Brain microvascular endothelial cell (primary cell): ENCODE data around the gene TRIM7.
A peak's percentile ranks its signal among the peaks of the same experiment; 100 is the strongest.

Source experiments
- DNase-seq: peaks from one replicate; pipeline ENCODE4 v3.0.0-alpha.2; 2020
- H3K27ac ChIP-seq: fragments of 250-450 bp; sonication (Bioruptor Pico); 2 replicates; pipeline ENCODE4 v1.5.1; 2020; ENCODE audit warnings: mild to moderate bottlenecking, moderate library complexity
- H3K27me3 ChIP-seq: fragments of 250-450 bp; sonication (Bioruptor Pico); replicated peaks from 2 replicates; pipeline ENCODE4 v1.5.1; 2020; ENCODE audit warnings: mild to moderate bottlenecking
- H3K36me3 ChIP-seq: fragments of 250-450 bp; sonication (Bioruptor Pico); replicated peaks from 2 replicates; pipeline ENCODE4 v1.5.1; 2020; ENCODE audit warnings: mild to moderate bottlenecking
- H3K4me3 ChIP-seq: 2 replicates; pipeline ENCODE4 v1.5.1; 2011; ENCODE audit warnings: low read depth, mild to moderate bottlenecking, control low read depth, low read length, moderate library complexity
- CTCF ChIP-seq: IDR thresholded peaks from 2 replicates; pipeline ENCODE4 v1.5.1; 2011; ENCODE audit warnings: low read depth, mild to moderate bottlenecking, moderate library complexity, low read length, control low read depth, inconsistent platforms; ENCODE audit errors: missing control alignments
- in situ Hi-C: cut with HindIII; loops from 2 replicates; pipeline ENCODE4 v1.10.0; 2017; ENCODE audit warnings: low sequenced_read_pairs, low pct_ligation_motif_present

The TRIM7 gene

DNA sequence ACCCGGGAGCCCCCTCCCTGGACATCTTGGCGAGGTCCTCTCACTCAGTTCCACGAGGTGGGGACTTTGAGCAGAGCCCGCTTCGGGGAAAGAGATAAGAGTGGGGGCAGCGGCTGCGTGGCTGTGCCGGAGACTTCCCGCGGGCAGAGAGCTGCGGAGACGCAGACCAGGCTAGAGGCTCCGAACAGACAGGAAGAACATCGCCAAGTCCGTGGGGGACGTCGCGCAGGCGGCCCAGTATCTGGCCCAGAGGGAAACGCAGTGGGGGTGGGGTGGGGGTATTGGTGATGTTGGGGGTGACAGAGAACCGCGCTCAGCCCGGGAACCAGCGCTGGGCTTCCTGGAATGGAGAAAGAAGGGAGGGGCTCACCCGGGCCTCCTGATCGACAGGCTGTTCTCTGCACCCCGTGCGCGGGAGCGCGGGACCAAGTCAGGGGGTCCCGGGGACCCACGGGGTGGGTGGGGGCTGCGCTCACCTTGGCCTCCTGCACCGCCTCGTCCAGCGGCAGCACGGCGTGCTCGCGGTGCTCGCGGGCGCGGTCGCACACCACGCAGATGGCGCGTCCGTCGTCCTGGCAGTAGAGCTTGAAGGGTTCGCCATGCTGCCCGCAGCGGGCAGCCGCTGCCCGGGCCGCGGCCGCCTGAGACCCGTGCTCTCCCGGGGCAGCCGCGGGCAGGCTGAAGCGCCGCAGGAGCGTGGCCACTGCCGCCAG lies 727 bp downstream of the TRIM7 start:
- Histone ChIP-seq H3K27me3 (no peaks in the 10 kb centered on the region), H3K36me3 (no peaks in the 10 kb centered on the region), H3K27ac (no peak overlapping the region), H3K4me3 (peak overlapping the region; percentile 45)
- in situ Hi-C loops = no loop called here
- no peak for TF ChIP-seq CTCF
- DNase-seq = no peak

- no peaks in the 10 kb centered on the region for H3K36me3 ChIP-seq
- no peak overlapping the region for H3K27ac ChIP-seq
- DNase-seq = no peak
- no peak for TF ChIP-seq CTCF
- H3K4me3 ChIP-seq = peak overlapping the region; percentile 45
- in situ Hi-C loops = no loop called here
- H3K27me3 ChIP-seq = no peaks in the 10 kb centered on the region
Measured at GRCh38 chr5:181203777-181204112, 1.3 kb downstream of the TRIM7 start.

DNA sequence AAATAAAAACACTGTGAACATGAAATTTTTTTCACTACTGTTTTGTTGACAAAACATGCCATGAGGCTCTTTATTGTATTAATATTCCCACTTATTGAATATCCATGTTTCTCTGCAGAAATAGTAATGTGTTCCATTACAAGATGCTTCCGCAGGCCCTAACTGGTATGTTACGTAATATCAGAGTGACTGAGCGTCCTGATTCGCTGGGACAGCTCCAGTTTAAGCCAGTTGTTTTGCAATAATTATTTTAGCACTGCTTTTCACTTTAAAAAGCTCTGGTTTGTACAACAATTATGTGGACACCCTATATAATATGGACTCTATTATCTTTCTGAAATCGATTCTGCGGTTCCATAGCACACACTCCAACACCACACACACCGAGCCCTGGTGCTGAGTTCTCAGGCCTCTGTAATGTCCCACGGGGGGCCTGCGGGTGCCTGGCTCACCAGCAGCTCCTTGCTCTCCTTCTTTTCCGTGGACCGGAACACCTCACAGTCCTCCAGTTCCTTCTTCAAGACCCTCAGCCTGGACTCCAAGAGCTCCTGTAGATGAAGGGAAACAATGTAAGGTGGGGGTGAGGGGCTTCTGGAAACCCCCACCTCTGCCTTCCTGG lies 1.8 kb downstream of the TRIM7 start:
- Histone ChIP-seq H3K36me3 (no peaks in the 10 kb centered on the region), H3K27me3 (no peaks in the 10 kb centered on the region), H3K27ac (no peak overlapping the region), H3K4me3 (no peak overlapping the region)
- TF ChIP-seq CTCF = no peak
- DNase-seq = no peak
- in situ Hi-C loops = no loop called here

DNA sequence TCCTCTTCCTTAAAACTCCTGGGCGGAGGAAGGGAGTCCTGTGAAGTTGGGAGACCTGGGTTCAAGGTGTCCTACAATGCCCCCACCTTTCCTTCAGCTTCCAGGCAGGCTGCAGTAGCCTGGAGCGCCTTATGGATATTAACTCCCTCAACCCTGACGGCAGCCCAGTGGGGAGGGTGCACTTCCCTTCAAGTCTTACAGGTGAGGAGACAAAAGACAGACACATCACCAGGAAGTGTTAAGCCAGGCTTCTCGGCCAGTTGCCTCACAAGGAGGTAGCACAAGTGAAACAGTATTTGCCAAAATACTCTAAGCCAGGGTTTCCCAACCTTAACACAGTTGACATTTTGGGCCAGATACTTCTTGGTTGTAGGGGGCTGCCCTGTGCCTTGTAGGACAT lies 4.2 kb downstream of the TRIM7 start:
- H3K27me3 ChIP-seq = no peaks in the 10 kb centered on the region
- TF ChIP-seq CTCF = no peak
- no peaks in the 10 kb centered on the region for H3K36me3 ChIP-seq
- H3K4me3 ChIP-seq = no peak overlapping the region
- in situ Hi-C loops = no loop called here
- no peak for DNase-seq
- no peak overlapping the region for H3K27ac ChIP-seq

DNA sequence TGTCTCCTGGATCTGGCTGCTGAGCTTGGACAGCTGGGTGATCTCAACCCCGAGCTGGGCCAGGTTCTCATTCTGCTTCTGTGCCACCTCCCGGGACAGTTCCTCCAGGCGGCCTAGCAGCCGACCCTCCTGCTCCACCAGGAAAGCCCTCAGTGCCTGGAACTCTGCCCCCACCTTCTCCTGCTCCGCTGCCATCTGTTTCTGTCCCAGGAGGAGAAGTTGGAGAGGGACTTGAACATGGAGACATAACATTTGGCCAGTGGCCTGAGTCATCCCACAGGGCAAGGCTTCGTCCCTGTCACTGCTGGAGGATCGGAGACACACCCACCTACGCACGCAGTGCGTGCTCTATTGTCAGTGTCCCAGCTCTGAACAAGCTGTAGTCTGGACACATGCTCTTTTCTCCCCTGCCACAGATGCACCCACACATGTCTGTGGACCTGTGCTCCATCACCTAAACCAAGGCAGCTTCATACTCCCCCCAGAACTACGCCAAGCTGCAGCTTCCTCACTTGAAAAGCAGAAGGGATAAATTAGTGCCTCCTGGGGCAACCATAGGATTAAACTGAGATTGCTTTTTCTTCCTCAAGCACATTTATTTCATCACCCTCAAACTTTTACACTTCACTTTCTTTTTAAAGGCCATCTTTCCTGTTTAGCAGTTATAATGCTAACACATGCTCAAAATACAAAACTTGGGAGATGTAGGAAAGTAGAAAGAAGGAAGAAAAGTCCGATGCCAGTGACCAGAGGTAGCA lies 4.9 kb downstream of the TRIM7 start:
- in situ Hi-C loops = no loop called here
- no peak for DNase-seq
- Histone ChIP-seq H3K4me3 (no peak overlapping the region), H3K27me3 (no peaks in the 10 kb centered on the region), H3K27ac (no peak overlapping the region), H3K36me3 (no peaks in the 10 kb centered on the region)
- no peak for TF ChIP-seq CTCF
